Neuronal stem cell (in vitro differentiated cells): Measurements from ENCODE around the gene FILIP1L.

ENCODE experiments used
- DNase-seq: peaks from one replicate; pipeline ENCODE4 v3.0.0-alpha.2; 2013; ENCODE audit warnings: low spot score
- H2AFZ ChIP-seq: one replicate; pipeline ENCODE4 v1.6.1; 2013; ENCODE audit warnings: mild to moderate bottlenecking, low read length, inconsistent platforms
- H2AK5ac ChIP-seq: 2 replicates; pipeline ENCODE4 v1.6.1; 2013; ENCODE audit warnings: low read depth, mild to moderate bottlenecking, inconsistent platforms, low read length, moderate library complexity, mixed read lengths
- H2BK120ac ChIP-seq: 2 replicates; pipeline ENCODE4 v1.6.1; 2013; ENCODE audit warnings: low read depth, mild to moderate bottlenecking, inconsistent platforms, low read length, moderate library complexity, mixed read lengths
- H2BK12ac ChIP-seq: one replicate; pipeline ENCODE4 v1.6.1; 2013; ENCODE audit warnings: low read length, inconsistent platforms
- H2BK15ac ChIP-seq: 2 replicates; pipeline ENCODE4 v1.6.1; 2013; ENCODE audit warnings: mild to moderate bottlenecking, low read length, inconsistent platforms, mixed read lengths
- H2BK5ac ChIP-seq: one replicate; pipeline ENCODE4 v1.6.1; 2013; ENCODE audit warnings: inconsistent platforms, mild to moderate bottlenecking, low read length, moderate library complexity
- H3K14ac ChIP-seq: one replicate; pipeline ENCODE4 v1.6.1; 2013; ENCODE audit warnings: low read length, inconsistent platforms
- H3K18ac ChIP-seq: 2 replicates; pipeline ENCODE4 v1.6.1; 2013; ENCODE audit warnings: low read length, inconsistent platforms
- H3K23ac ChIP-seq: 2 replicates; pipeline ENCODE4 v1.6.1; 2013; ENCODE audit warnings: low read depth, mild to moderate bottlenecking, mixed read lengths, low read length, inconsistent platforms; ENCODE audit not compliant: poor library complexity
- H3K27ac ChIP-seq: replicated peaks from 3 replicates; pipeline ENCODE4 v1.5.1; 2013; ENCODE audit warnings: low read length, inconsistent platforms
- H3K27me3 ChIP-seq, 3 experiments: 2 replicates each; pipeline ENCODE4 v1.6.1; 2013; ENCODE audit warnings: low read length in 3 of 3, mild to moderate bottlenecking in 2 of 3, inconsistent platforms in 1 of 3, low read depth in 1 of 3, mixed read lengths in 1 of 3, moderate library complexity in 1 of 3; ENCODE audit not compliant: control insufficient read depth in 3 of 3, insufficient read depth in 3 of 3
- H3K36me3 ChIP-seq, 2 donors: replicated peaks in 1 of 2; 2 replicates each; pipeline ENCODE4 v1.6.1; 2013; ENCODE audit warnings: low read length in 2 of 2; ENCODE audit not compliant: control insufficient read depth in 2 of 2, insufficient read depth in 2 of 2
- H3K4ac ChIP-seq: 2 replicates; pipeline ENCODE4 v1.6.1; 2013; ENCODE audit warnings: inconsistent platforms, mild to moderate bottlenecking, low read length, moderate library complexity
- H3K4me1 ChIP-seq, 2 donors: 1 replicate in 1 of 2; 2 replicates in 1 of 2; pipeline ENCODE4 v1.6.1; 2013; ENCODE audit warnings: low read length in 2 of 2, low read depth in 1 of 2; ENCODE audit not compliant: control insufficient read depth in 2 of 2, insufficient read depth in 1 of 2
- H3K4me2 ChIP-seq: one replicate; pipeline ENCODE4 v1.6.1; 2013; ENCODE audit warnings: mild to moderate bottlenecking, low read length, inconsistent platforms; ENCODE audit not compliant: insufficient read depth, poor library complexity, severe bottlenecking
- H3K4me3 ChIP-seq, 2 donors: 2 replicates each; pipeline ENCODE4 v1.5.1; 2013; ENCODE audit warnings: low read length in 2 of 2, mild to moderate bottlenecking in 2 of 2, inconsistent platforms in 1 of 2, moderate library complexity in 1 of 2
- H3K79me1 ChIP-seq: one replicate; pipeline ENCODE4 v1.6.1; 2013; ENCODE audit warnings: low read depth, mild to moderate bottlenecking, inconsistent platforms, low read length, moderate library complexity
- H3K9ac ChIP-seq: one replicate; pipeline ENCODE4 v1.6.1; 2013; ENCODE audit warnings: mild to moderate bottlenecking, low read depth, low read length, inconsistent platforms; ENCODE audit not compliant: poor library complexity
- H3K9me3 ChIP-seq, 2 donors: replicated peaks in 1 of 2; 2 replicates each; pipeline versions ENCODE3 to v1.6.1; 2013; ENCODE audit warnings: low read length in 2 of 2, mild to moderate bottlenecking in 2 of 2, inconsistent platforms in 1 of 2, low read depth in 1 of 2, mixed read lengths in 1 of 2, moderate library complexity in 1 of 2; ENCODE audit not compliant: control insufficient read depth in 2 of 2, insufficient read depth in 1 of 2
- H4K8ac ChIP-seq: one replicate; pipeline ENCODE4 v1.6.1; 2013; ENCODE audit warnings: low read depth, mild to moderate bottlenecking, inconsistent platforms, low read length, moderate library complexity
- H4K91ac ChIP-seq: one replicate; pipeline ENCODE4 v1.6.1; 2013; ENCODE audit warnings: low read length, low read depth, mild to moderate bottlenecking, inconsistent platforms; ENCODE audit not compliant: poor library complexity
- WGBS, 2 donors: extraction: QIAGEN DNeasy Blood & Tissue Kit; methylation state at CpG; one replicate each; pipeline ENCODE4 v1.1.7; 2013; ENCODE audit warnings: missing lambda C conversion rate in 2 of 2, mixed read lengths in 1 of 2; ENCODE audit not compliant: insufficient read length in 2 of 2, insufficient replicate concordance in 1 of 2; ENCODE audit errors: extremely low coverage in 2 of 2; 5-methylcytosine and 5-hydroxymethylcytosine counted together

Gene FILIP1L

DNA sequence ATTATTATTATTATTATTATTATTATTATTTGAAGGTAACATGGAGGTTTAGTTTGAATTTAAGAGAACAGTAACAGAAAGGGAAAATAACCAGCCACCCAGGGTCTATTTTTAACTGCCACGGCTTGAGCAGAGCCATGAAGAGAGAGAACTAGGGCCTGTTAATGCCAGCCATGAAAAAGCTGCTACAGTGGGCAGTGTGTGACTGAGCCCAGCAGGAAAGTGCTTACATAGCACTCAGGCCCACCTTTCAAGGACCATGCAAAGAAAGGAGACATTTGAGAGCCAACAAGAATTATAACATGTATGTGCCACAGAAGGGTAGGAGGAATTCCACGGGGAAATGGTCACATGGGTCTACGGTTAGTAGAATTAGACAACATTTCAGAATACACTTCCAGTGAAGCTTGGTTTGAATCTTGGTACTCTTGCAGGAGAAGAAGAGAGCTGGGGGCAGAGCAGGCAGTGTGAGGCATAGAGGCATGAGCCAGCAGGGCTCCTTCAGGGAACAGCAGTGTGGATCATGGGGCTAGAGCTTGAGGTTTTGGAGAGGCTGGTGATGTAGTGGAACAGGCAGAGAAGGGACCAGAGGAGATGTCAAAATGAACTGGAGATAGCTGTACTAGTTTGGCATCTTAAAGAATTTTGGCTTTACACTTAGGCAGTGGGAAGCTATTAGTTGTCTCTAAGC lies 155.9 kb downstream of the FILIP1L start:
- DNase-seq: no peak
- Histone ChIP-seq H3K18ac (no peak overlapping the region), H3K27ac (no peak overlapping the region), H3K4me2 (no peak overlapping the region), H3K23ac (no peak overlapping the region), H3K36me3 (no peaks in the 10 kb centered on the region), H3K27me3 (no peaks in the 10 kb centered on the region), H3K4ac (no peak overlapping the region), H3K9ac (no peak overlapping the region), H3K14ac (no peak overlapping the region), H4K91ac (no peak overlapping the region), H3K79me1 (no peaks in the 10 kb centered on the region), H2BK15ac (no peak overlapping the region), H3K9me3 (no peaks in the 10 kb centered on the region), H3K4me1 (peaks cover 0 to 2% of the 10 kb centered on the region in 2 donors), H3K4me3 (no peak overlapping the region), H2BK120ac (no peak overlapping the region), H2AFZ (no peak overlapping the region), H2BK5ac (no peak overlapping the region), H4K8ac (no peak overlapping the region), H2AK5ac (no peak overlapping the region), H2BK12ac (no peak overlapping the region)
- no CpG with 5 or more reads among the region's 3 CpGs for WGBS, 2 donors

DNA sequence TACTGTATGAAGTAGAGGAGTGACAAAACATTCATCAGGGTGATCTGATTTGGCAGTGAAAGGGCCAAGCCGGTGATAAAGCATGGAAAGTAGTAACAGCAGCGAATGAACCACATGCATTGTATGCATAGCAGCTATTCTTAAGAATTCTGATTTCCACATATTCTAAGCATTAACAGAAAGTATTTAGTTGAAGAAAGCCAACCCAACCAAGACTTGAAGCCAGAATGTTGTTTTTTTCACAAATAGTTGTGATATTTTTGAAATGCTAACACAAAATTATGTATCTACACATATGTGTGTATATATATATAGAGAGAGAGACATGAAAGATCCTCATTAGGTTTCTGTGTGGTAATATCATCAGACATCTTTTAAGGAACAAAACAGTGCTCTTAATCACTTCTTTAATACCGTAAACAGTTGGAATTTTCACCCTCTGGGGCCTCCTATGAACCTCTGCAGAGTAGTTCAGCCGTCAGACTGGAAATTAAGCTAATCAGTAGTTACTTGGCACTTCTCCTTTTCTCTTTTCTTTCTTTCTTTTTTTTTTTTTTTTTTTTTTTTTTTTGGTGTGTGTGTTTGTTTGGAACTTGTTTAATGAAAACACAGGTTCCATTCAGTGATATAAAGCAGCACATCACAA lies 157.0 kb downstream of the FILIP1L start:
- H2AFZ ChIP-seq: no peak overlapping the region
- no peaks in the 10 kb centered on the region for H3K79me1 ChIP-seq
- H3K4me2 ChIP-seq: no peak overlapping the region
- WGBS, 2 donors: no CpG with 5 or more reads among the region's 4 CpGs
- no peaks in the 10 kb centered on the region for H3K27me3 ChIP-seq
- no peak overlapping the region for H2BK120ac ChIP-seq
- H2BK15ac ChIP-seq: no peak overlapping the region
- H3K23ac ChIP-seq: no peak overlapping the region
- no peak overlapping the region for H3K27ac ChIP-seq
- DNase-seq: no peak
- no peak overlapping the region for H4K91ac ChIP-seq
- no peak overlapping the region for H3K14ac ChIP-seq
- H3K4ac ChIP-seq: no peak overlapping the region
- H2BK12ac ChIP-seq: no peak overlapping the region
- H3K36me3 ChIP-seq: no peaks in the 10 kb centered on the region
- H3K4me1 ChIP-seq: peaks cover under 1 to 2% of the 10 kb centered on the region in 2 donors
- H3K9me3 ChIP-seq: no peaks in the 10 kb centered on the region
- H3K4me3 ChIP-seq: no peak overlapping the region
- no peak overlapping the region for H4K8ac ChIP-seq
- no peak overlapping the region for H3K9ac ChIP-seq
- H2AK5ac ChIP-seq: no peak overlapping the region
- H2BK5ac ChIP-seq: no peak overlapping the region
- no peak overlapping the region for H3K18ac ChIP-seq

DNA sequence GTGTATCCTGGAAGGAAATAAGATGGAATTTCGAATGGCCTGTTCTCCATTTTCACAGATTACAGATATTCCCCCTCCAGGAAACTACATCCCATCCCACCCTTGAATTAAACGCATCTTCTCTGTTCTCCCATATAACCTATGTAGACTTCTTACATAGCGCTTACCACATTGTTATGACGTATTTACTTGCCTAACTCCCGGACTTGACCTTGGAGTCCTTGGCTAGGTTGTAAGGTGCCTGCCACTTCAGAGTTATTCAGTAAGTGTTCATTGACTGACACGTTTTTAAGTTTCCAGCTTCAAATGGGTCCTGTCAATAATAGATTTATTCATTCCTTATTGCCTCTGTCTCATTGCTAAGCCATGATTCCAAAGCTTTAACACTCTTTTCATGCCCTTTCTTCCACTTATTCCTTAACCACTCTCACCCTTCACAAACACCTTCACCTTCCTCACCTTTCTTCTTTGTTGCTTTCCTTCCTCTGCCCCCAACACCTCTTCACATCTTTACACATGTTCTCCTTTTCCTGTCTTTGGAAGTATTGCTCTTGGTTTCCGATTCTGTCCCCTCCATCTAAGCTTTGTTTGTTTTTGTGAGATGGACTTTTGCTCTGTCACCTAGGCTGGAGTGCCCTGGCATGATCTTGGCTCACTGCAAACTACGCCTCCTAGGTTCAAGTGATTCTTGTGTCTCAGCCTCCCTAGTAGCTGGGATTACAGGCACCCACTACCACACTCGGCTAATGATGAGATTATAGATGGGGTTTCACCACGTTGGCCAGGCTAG lies 158.3 kb downstream of the FILIP1L start:
- Histone ChIP-seq H3K4me1 (peaks cover 2 to 3% of the 10 kb centered on the region in 2 donors), H2BK120ac (no peak overlapping the region), H3K23ac (no peak overlapping the region), H4K91ac (no peak overlapping the region), H3K18ac (no peak overlapping the region), H3K4ac (no peak overlapping the region), H2BK15ac (no peak overlapping the region), H3K14ac (no peak overlapping the region), H3K79me1 (no peaks in the 10 kb centered on the region), H3K9me3 (no peaks in the 10 kb centered on the region), H3K36me3 (no peaks in the 10 kb centered on the region), H2AK5ac (no peak overlapping the region), H3K27ac (no peak overlapping the region), H3K27me3 (no peaks in the 10 kb centered on the region), H4K8ac (no peak overlapping the region), H2BK12ac (no peak overlapping the region), H3K4me2 (no peak overlapping the region), H2AFZ (no peak overlapping the region), H2BK5ac (no peak overlapping the region), H3K4me3 (no peak overlapping the region), H3K9ac (no peak overlapping the region)
- DNase-seq: no peak
- WGBS, 2 donors: no CpG with 5 or more reads among the region's 10 CpGs
